Measurements from ENCODE around the gene PPFIA2. TPM values are rescaled to one million over a fixed set of nuclear protein-coding genes. Genes with fewer than 3 reads are reported as not detected.

PPFIA2 gene
- total RNA-seq, 1 donor from 2014 or later = not detected

- Histone ChIP-seq H3K36me3 (ENCODE audit: control insufficient read depth, insufficient read depth, low read length) (no peaks in the 10 kb centered on the region), H3K4me3 (ENCODE audit: low read depth, low read length) (no peak overlapping the region), H3K27me3 (ENCODE audit: control insufficient read depth, insufficient read depth, low read length) (no peaks in the 10 kb centered on the region)
- DNase-seq (ENCODE audit: low read depth) = no peak
- no peak for TF ChIP-seq CTCF (IDR thresholded peaks at IDR 0.05; ENCODE audit: insufficient read depth, low read length, poor library complexity, severe bottlenecking)
Observed at GRCh38 chr12:81274637-81275529, 484.3 kb downstream of the PPFIA2 start.

GRCh38 chr12:81270385-81270784 lies 488.8 kb downstream of the PPFIA2 start:
- no peak overlapping the region for H3K4me3 ChIP-seq (ENCODE audit: low read depth, low read length)
- no peak for DNase-seq (ENCODE audit: low read depth)
- H3K27me3 ChIP-seq (ENCODE audit: control insufficient read depth, insufficient read depth, low read length) = no peaks in the 10 kb centered on the region
- no peak for TF ChIP-seq CTCF (IDR thresholded peaks at IDR 0.05; ENCODE audit: insufficient read depth, low read length, poor library complexity, severe bottlenecking)
- H3K36me3 ChIP-seq (ENCODE audit: control insufficient read depth, insufficient read depth, low read length) = no peaks in the 10 kb centered on the region

GRCh38 chr12:81263072-81263471 lies 496.1 kb downstream of the PPFIA2 start:
- Histone ChIP-seq H3K27me3 (ENCODE audit: control insufficient read depth, insufficient read depth, low read length) (no peaks in the 10 kb centered on the region), H3K36me3 (ENCODE audit: control insufficient read depth, insufficient read depth, low read length) (no peaks in the 10 kb centered on the region), H3K4me3 (ENCODE audit: low read depth, low read length) (no peak overlapping the region)
- no peak for TF ChIP-seq CTCF (IDR thresholded peaks at IDR 0.05; ENCODE audit: insufficient read depth, low read length, poor library complexity, severe bottlenecking)
- no peak for DNase-seq (ENCODE audit: low read depth)

GRCh38 chr12:81261508-81262207 lies 497.5 kb downstream of the PPFIA2 start:
- no peaks in the 10 kb centered on the region for H3K27me3 ChIP-seq (ENCODE audit: control insufficient read depth, insufficient read depth, low read length)
- no peak overlapping the region for H3K4me3 ChIP-seq (ENCODE audit: low read depth, low read length)
- no peak for DNase-seq (ENCODE audit: low read depth)
- H3K36me3 ChIP-seq (ENCODE audit: control insufficient read depth, insufficient read depth, low read length) = no peaks in the 10 kb centered on the region
- TF ChIP-seq CTCF (IDR thresholded peaks at IDR 0.05; ENCODE audit: insufficient read depth, low read length, poor library complexity, severe bottlenecking) = no peak

DNA sequence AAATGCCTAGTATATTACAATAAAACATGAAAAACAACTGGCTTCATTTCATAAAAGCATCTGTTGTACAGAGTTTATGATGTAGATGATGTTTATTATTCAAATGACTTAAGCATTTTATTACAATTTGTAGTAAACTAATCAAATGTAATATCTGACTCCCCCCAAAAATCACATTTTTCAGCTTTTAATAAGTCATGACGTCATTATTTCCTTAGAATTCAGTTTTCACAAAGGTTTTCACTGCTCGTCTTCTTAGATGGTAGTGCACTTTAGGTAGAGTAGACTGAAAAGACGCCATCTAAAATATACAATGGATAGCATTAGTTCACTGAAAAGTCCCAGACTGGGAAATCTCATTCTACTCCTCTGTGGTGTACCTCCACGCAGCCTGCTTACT lies 499.8 kb downstream of the PPFIA2 start:
- Histone ChIP-seq H3K4me3 (ENCODE audit: low read depth, low read length) (no peak overlapping the region), H3K36me3 (ENCODE audit: control insufficient read depth, insufficient read depth, low read length) (no peaks in the 10 kb centered on the region), H3K27me3 (ENCODE audit: control insufficient read depth, insufficient read depth, low read length) (no peaks in the 10 kb centered on the region)
- no peak for DNase-seq (ENCODE audit: low read depth)
- TF ChIP-seq CTCF (IDR thresholded peaks at IDR 0.05; ENCODE audit: insufficient read depth, low read length, poor library complexity, severe bottlenecking) = no peak

Data from kidney epithelial cell (primary cell).